ENCODE results near the gene RYR1. TPM values are rescaled to one million over a fixed set of nuclear protein-coding genes. Genes with fewer than 3 reads are reported as not detected.

Gene RYR1
- 20.4 TPM for total RNA-seq

DNA sequence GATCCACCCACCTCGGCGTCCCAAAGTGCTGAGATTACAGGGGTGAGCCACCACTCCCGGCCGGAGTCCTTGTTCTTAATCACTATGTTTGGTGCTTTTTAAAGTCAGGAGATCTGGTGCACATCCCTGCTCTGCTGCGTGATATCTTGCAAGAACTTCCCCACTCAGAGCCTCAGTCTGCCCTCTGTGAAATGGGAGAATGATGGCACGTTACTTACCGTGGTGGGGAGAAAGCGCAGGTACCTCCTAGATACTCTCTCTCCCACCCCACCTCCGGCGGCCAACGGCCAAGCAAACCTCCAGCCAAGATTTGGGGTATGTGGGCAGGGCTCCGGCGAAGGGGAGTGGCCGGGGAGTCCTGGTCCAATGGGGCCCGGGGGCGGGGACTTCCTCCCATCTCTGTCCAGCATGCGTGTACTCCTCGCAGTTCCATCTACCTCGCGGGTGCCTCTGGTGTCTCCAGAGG lies at the start of gene RYR1:
TSS of gene RYR1 (plus strand) at position 424 of the 466 bp plus-strand sequence. CDS start 139 bp downstream, outside the sequence.

DNA sequence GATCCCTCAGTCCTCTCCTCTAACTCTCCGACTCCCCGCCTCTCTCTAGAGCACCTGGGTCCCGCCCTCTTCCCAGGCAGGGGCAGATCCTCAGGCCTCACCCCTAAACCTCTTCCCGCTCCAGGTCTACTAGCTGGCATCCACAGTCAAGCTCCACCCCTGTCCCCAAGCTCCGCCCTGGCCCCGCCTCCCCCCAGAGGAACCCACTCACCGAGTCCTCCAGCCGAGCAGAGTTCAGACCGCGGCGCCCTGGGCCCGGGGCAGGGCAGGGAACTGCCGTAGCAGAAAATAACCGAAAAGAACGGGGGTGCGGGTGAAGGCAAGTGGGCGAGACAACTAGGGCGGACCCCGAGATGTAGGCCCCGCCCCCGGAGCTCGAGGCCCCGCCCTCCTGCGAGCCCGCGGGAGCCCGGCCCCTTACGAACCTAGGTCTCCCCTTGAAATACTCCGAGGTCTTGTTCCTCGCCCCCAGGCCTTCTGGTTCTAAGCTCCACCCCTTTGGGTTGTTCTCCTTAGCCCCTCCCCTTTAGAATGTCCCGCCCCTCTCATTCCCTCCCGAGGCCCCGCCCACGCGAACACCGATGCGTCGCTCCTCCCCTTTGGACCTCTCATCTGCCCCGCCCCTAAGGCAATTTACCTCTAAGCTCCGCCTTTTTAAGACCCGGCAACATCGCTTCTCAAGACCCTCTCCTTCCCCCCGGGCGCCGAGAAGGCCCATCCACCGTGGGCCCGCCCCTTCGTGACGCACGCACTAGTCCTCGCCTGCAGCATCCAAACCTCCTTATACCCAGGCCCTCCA lies 45.7 kb upstream of the RYR1 start, which contains the start of gene GGN:
TSS of gene GGN (minus strand) at position 485 of the 799 bp plus-strand sequence. CDS start 773 bp downstream, outside the sequence.

GRCh38 chr19:38388349-38389100 lies 45.0 kb upstream of the RYR1 start, which contains the start of gene SPRED3:
Gene SPRED3, plus strand, starts transcription at chr19:38388697. Its CDS starts 1,606 bp downstream, at chr19:38390303.

GRCh38 chr19:38402967-38403674 lies 30.4 kb upstream of the RYR1 start, which contains the start of gene FAM98C:
Gene FAM98C, plus strand, starts transcription at chr19:38403093. Its CDS starts 61 bp downstream, at chr19:38403154.

DNA sequence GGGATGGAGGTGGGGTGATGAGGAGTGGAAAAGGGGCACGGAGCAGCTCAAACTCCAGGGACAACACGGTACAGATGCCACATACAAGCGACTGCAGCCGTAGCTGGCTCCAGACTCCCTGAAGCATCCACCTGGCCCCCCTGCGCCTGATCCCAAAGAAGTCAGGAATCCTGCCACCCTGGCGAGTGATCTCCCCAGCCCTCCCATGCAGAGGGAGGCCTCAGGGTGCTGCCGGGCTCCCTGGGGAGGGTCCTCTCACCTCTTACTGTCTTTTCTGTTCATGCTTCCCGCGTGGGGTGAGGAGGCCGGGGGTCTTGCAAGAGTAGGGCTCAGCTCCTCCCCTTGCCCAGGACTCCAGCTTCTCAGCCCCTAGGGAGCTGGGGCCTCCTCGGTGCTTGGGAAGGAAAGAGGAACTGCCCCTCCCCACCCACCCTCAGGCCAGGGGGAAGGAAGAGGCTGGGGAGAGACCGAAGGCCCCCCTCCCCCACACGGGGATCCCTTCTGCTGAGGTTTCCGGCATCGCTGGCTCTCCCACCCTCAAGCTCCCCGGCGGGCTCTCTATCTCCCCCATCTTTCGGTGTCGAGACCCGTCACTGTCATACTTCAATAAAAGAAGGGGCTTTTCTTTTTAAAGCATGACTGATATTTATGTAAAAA lies 7.6 kb upstream of the RYR1 start, which contains the start of gene RASGRP4:
TSS of gene RASGRP4 (minus strand) at position 410 of the 657 bp plus-strand sequence. CDS start at position 282, 128 bp downstream.

GRCh38 chr19:38617764-38618589 lies 184.5 kb downstream of the RYR1 start, which contains the start of gene MAP4K1:
Gene MAP4K1, minus strand, starts transcription at chr19:38617953. Its CDS starts 58 bp downstream, at chr19:38617895.

GRCh38 chr19:38618590-38619360 lies 185.3 kb downstream of the RYR1 start, which contains the start of gene EIF3K:
Gene EIF3K, plus strand, starts transcription at chr19:38619188. Its CDS starts 81 bp downstream, at chr19:38619269.

Other genes with a start within 250 kb of the RYR1 start
- 7.5 TPM for gene DPF1, start 209.5 kb upstream of the RYR1 start, total RNA-seq
- 4.7 TPM for gene PPP1R14A, start 177.3 kb upstream of the RYR1 start, total RNA-seq
- gene SPINT2, start 169.1 kb upstream of the RYR1 start, total RNA-seq, result 64.4 TPM
- gene C19orf33, start 129.4 kb upstream of the RYR1 start, total RNA-seq, result 9.2 TPM
- gene YIF1B, start 117.7 kb upstream of the RYR1 start, total RNA-seq, result 24.0 TPM
- gene KCNK6, start 113.8 kb upstream of the RYR1 start, total RNA-seq, result 2.4 TPM
- gene CATSPERG, start 97.9 kb upstream of the RYR1 start, total RNA-seq, result 3.4 TPM
- gene PSMD8, start 59.1 kb upstream of the RYR1 start, total RNA-seq, result 116 TPM
- gene GGN, start 45.7 kb upstream of the RYR1 start, total RNA-seq, result 0.16 TPM
- 0.38 TPM for gene SPRED3, start 45.0 kb upstream of the RYR1 start, total RNA-seq
- 18.5 TPM for gene FAM98C, start 30.6 kb upstream of the RYR1 start, total RNA-seq
- gene RASGRP4, start 7.5 kb upstream of the RYR1 start, total RNA-seq, result 0.93 TPM
- 6.2 TPM for gene MAP4K1, start 184.3 kb downstream of the RYR1 start, total RNA-seq
- gene EIF3K, start 185.5 kb downstream of the RYR1 start, total RNA-seq, result 330 TPM
- 293 TPM for gene ACTN4, start 214.0 kb downstream of the RYR1 start, total RNA-seq

Data from camera-type eye (tissue), 1 donor.